ENCODE results near the gene CACNA1E. TPM values are rescaled to one million over a fixed set of nuclear protein-coding genes. Genes with fewer than 3 reads are reported as not detected.

CACNA1E gene
- total RNA-seq, 1 experiment from 2014 or later: 0.46 TPM

GRCh38 chr1:181660621-181661020, 177.3 kb downstream of the CACNA1E start:
- Histone ChIP-seq H3K27ac (ENCODE audit: insufficient read length, low read depth, low read length) (no peak overlapping the region), H3K9me3 (ENCODE audit: control insufficient read depth, low read depth, low read length) (no peaks in the 10 kb centered on the region), H3K56ac (ENCODE audit: insufficient read length, low read depth, low read length) (no peak overlapping the region), H4K5ac (ENCODE audit: insufficient read length, low read depth, low read length) (no peak overlapping the region), H4K20me1 (ENCODE audit: control insufficient read depth, insufficient read depth, insufficient read length) (no peaks in the 10 kb centered on the region), H3K23ac (ENCODE audit: insufficient read length, low read depth, low read length) (no peak overlapping the region), H3K79me1 (ENCODE audit: insufficient read depth, low read depth, low read length, poor library complexity, severe bottlenecking) (no peaks in the 10 kb centered on the region), H3K4me1 (ENCODE audit: insufficient read depth, low read length) (no peaks in the 10 kb centered on the region; the same call in 1 of the 2 replicates), H2AFZ (ENCODE audit: low read length) (no peak overlapping the region), H4K91ac (ENCODE audit: insufficient read length, low read depth, low read length) (no peak overlapping the region), H3K14ac (ENCODE audit: insufficient read depth, low read length) (no peak overlapping the region), H3K23me2 (ENCODE audit: insufficient read length, low read depth, low read length, poor library complexity, severe bottlenecking) (no peaks in the 10 kb centered on the region), H2BK120ac (ENCODE audit: low read depth, low read length, poor library complexity, severe bottlenecking) (no peak overlapping the region), H4K8ac (replicated peaks; ENCODE audit: insufficient read length, low read depth, low read length) (no peak overlapping the region), H2BK20ac (ENCODE audit: low read depth, low read length, poor library complexity, severe bottlenecking) (no peak overlapping the region), H2AK5ac (ENCODE audit: insufficient read length, low read length) (no peak overlapping the region), H3K27me3 (ENCODE audit: insufficient read depth, low read length) (no peaks in the 10 kb centered on the region), H3K4ac (ENCODE audit: low read depth, low read length) (no peak overlapping the region), H3K18ac (ENCODE audit: insufficient read length, low read depth, low read length) (no peak overlapping the region), H2BK5ac (ENCODE audit: insufficient read length, low read length) (no peak overlapping the region), H2BK12ac (ENCODE audit: insufficient read length, low read depth, low read length) (no peak overlapping the region), H3T11ph (ENCODE audit: low read length) (no peak overlapping the region), H3K9ac (ENCODE audit: extremely low read depth, insufficient read length, low read length) (no peak overlapping the region), H2BK15ac (ENCODE audit: low read depth, low read length) (no peak overlapping the region), H3K4me2 (ENCODE audit: insufficient read depth, insufficient read length, low read length) (no peak overlapping the region), H3K79me2 (ENCODE audit: insufficient read depth, low read length) (no peaks in the 10 kb centered on the region)
- no peaks in the 10 kb centered on the region; a peak in 2 of 5 replicates for H3K9me3 Mint-ChIP-seq
- H3K36me3 Mint-ChIP-seq (ENCODE audit: insufficient read depth in 1 of 3, low read depth in 3 of 3): no peaks in the 10 kb centered on the region; a peak in 1 of 7 replicates
- H3K4me3 Mint-ChIP-seq: no peak overlapping the region
- H3K4me1 Mint-ChIP-seq: peaks cover 14% of the 10 kb centered on the region in 2 experiments
- H3K27ac Mint-ChIP-seq: no peak overlapping the region
- DNase-seq: no peak
- no CpG with 5 or more reads among the region's 3 CpGs for WGBS (ENCODE audit: extremely low coverage, insufficient read length, low lambda C conversion rate)
- peaks cover 12% of the 10 kb centered on the region for H3K27me3 Mint-ChIP-seq (ENCODE audit: low read depth)
- no peak for TF ChIP-seq CTCF (conservative IDR thresholded peaks at IDR 0.05)
